Mesenchymal stem cell (in vitro differentiated cells and primary cell): ENCODE results near the gene COX7A1.
"Not testable (repeated sequence)": the region's sequence is repeated elsewhere in the genome, so short reads cannot be mapped to it uniquely, and the experiment has no call there.

ENCODE experiments used
- DNase-seq: peaks from one replicate; pipeline ENCODE4 v3.0.0-alpha.2; 2013
- H2AFZ ChIP-seq: one replicate; pipeline ENCODE4 v1.6.1; 2013; ENCODE audit warnings: low read depth, mild to moderate bottlenecking, control low read depth, inconsistent platforms, low read length, moderate library complexity
- H2AK5ac ChIP-seq: 2 replicates; pipeline ENCODE4 v1.6.1; 2013; ENCODE audit warnings: low read length, moderate library complexity, mild to moderate bottlenecking, inconsistent platforms; ENCODE audit not compliant: severe bottlenecking
- H2BK120ac ChIP-seq: one replicate; pipeline ENCODE4 v1.6.1; 2013; ENCODE audit warnings: low read depth, mild to moderate bottlenecking, inconsistent platforms, low read length, moderate library complexity
- H2BK12ac ChIP-seq, 2 experiments: one replicate each; pipeline ENCODE4 v1.6.1; 2013; ENCODE audit warnings: inconsistent platforms in 2 of 2, low read length in 2 of 2, mild to moderate bottlenecking in 2 of 2, moderate library complexity in 2 of 2, control low read depth in 1 of 2
- H2BK15ac ChIP-seq: one replicate; pipeline ENCODE4 v1.6.1; 2013; ENCODE audit warnings: mild to moderate bottlenecking, low read depth, inconsistent platforms; ENCODE audit not compliant: poor library complexity, severe bottlenecking
- H2BK5ac ChIP-seq: 2 replicates; pipeline ENCODE4 v1.6.1; 2013; ENCODE audit warnings: low read depth, mild to moderate bottlenecking, low read length, control low read depth, inconsistent platforms; ENCODE audit not compliant: poor library complexity, severe bottlenecking
- H3K14ac ChIP-seq, 2 experiments: one replicate each; pipeline ENCODE4 v1.6.1; 2013; ENCODE audit warnings: inconsistent platforms in 2 of 2, low read length in 2 of 2, control low read depth in 1 of 2, mild to moderate bottlenecking in 1 of 2, moderate library complexity in 1 of 2
- H3K18ac ChIP-seq, 2 experiments: one replicate each; pipeline ENCODE4 v1.6.1; 2013; ENCODE audit warnings: inconsistent platforms in 2 of 2, low read length in 2 of 2, control low read depth in 1 of 2, low read depth in 1 of 2, mild to moderate bottlenecking in 1 of 2
- H3K23ac ChIP-seq, 2 experiments: one replicate each; pipeline ENCODE4 v1.6.1; 2013; ENCODE audit warnings: inconsistent platforms in 2 of 2, low read length in 2 of 2, mild to moderate bottlenecking in 2 of 2, moderate library complexity in 2 of 2, control low read depth in 1 of 2
- H3K27ac ChIP-seq: 2 replicates; pipeline ENCODE4 v1.5.1; 2013; ENCODE audit warnings: mild to moderate bottlenecking, moderate library complexity, low read length, control low read depth, inconsistent platforms; ENCODE audit not compliant: poor library complexity, severe bottlenecking
- H3K27me3 ChIP-seq, 2 experiments: 2 replicates each; pipeline versions ENCODE4 v1.6.1 to v1.7.0; 2013; ENCODE audit warnings: low read length in 2 of 2, mild to moderate bottlenecking in 2 of 2, moderate library complexity in 2 of 2, control low read depth in 1 of 2, inconsistent platforms in 1 of 2; ENCODE audit not compliant: control insufficient read depth in 1 of 2, insufficient read depth in 1 of 2
- H3K36me3 ChIP-seq, 2 experiments: 2 replicates each; pipeline versions ENCODE4 v1.6.1 to v1.7.0; 2013; ENCODE audit warnings: low read length in 2 of 2, control low read depth in 1 of 2, inconsistent platforms in 1 of 2, low read depth in 1 of 2, mild to moderate bottlenecking in 1 of 2; ENCODE audit not compliant: insufficient read depth in 2 of 2, control insufficient read depth in 1 of 2
- H3K4ac ChIP-seq, 2 experiments: one replicate each; pipeline ENCODE4 v1.6.1; 2013; ENCODE audit warnings: inconsistent platforms in 2 of 2, low read length in 2 of 2, mild to moderate bottlenecking in 2 of 2, moderate library complexity in 2 of 2, control low read depth in 1 of 2, low read depth in 1 of 2
- H3K4me1 ChIP-seq: 2 replicates; pipeline ENCODE4 v1.6.1; 2013; ENCODE audit warnings: low read depth, low read length, control low read depth; ENCODE audit not compliant: control insufficient read depth, insufficient read depth
- H3K4me2 ChIP-seq: 2 replicates; pipeline ENCODE4 v1.6.1; 2013; ENCODE audit warnings: low read length, mild to moderate bottlenecking, inconsistent platforms; ENCODE audit not compliant: poor library complexity, severe bottlenecking
- H3K4me3 ChIP-seq, 2 experiments: 2 replicates each; pipeline versions ENCODE4 v1.5.1 to v1.7.0; 2013; ENCODE audit warnings: low read length in 2 of 2, mild to moderate bottlenecking in 2 of 2, control low read depth in 1 of 2, low read depth in 1 of 2; ENCODE audit not compliant: insufficient read depth in 1 of 2
- H3K79me1 ChIP-seq: replicated peaks from 2 replicates; pipeline ENCODE4 v1.6.1; 2013; ENCODE audit warnings: mild to moderate bottlenecking, control low read depth, low read length, inconsistent platforms; ENCODE audit not compliant: poor library complexity, severe bottlenecking
- H3K9ac ChIP-seq: 2 replicates; pipeline ENCODE4 v1.7.0; 2013; ENCODE audit warnings: mild to moderate bottlenecking, low read length, moderate library complexity
- H3K9me3 ChIP-seq: 2 replicates; pipeline ENCODE4 v1.7.0; 2013; ENCODE audit warnings: mild to moderate bottlenecking, low read length; ENCODE audit not compliant: control insufficient read depth
- H4K8ac ChIP-seq: one replicate; pipeline ENCODE4 v1.6.1; 2013; ENCODE audit warnings: inconsistent platforms, mild to moderate bottlenecking, low read length, moderate library complexity
- H4K91ac ChIP-seq: one replicate; pipeline ENCODE4 v1.6.1; 2013; ENCODE audit warnings: mild to moderate bottlenecking, low read length, inconsistent platforms
- WGBS: methylation state at CpG from one replicate; pipeline ENCODE4 v1.1.7; 2013; ENCODE audit warnings: mixed read lengths; 5-methylcytosine and 5-hydroxymethylcytosine counted together

The COX7A1 gene

DNA sequence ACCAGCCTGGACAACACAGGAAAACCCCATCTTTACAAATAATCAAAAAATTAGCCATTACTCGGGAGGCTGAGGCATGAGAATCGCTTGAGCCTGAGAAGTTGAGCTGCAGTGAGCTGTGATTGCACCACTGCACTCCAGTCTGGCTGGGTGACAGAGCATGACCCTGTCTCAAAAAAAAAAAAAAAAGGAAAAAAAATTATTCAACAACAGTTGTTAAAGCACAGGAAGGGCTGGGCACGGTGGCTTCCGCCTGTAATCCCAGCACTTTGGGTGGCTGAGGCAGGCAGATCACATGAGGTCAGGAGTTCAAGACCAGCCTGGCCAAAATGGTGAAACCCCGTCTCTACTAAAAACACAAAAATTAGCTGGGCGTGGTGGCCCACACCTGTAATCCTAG, 21.0 kb downstream of the COX7A1 start:
- not testable (repeated sequence) for H2BK12ac ChIP-seq, H2AK5ac ChIP-seq, H3K36me3 ChIP-seq, H3K27ac ChIP-seq, H3K4me3 ChIP-seq, H3K27me3 ChIP-seq, H2BK120ac ChIP-seq, DNase-seq, H3K14ac ChIP-seq, H3K9me3 ChIP-seq, H3K9ac ChIP-seq, H2AFZ ChIP-seq, H3K4me2 ChIP-seq, H2BK15ac ChIP-seq, H3K4me1 ChIP-seq, H2BK5ac ChIP-seq, H4K8ac ChIP-seq, H3K23ac ChIP-seq, H3K79me1 ChIP-seq, H4K91ac ChIP-seq, H3K18ac ChIP-seq, H3K4ac ChIP-seq
- WGBS: 88% methylated on average over 6 of the region's 6 CpGs

DNA sequence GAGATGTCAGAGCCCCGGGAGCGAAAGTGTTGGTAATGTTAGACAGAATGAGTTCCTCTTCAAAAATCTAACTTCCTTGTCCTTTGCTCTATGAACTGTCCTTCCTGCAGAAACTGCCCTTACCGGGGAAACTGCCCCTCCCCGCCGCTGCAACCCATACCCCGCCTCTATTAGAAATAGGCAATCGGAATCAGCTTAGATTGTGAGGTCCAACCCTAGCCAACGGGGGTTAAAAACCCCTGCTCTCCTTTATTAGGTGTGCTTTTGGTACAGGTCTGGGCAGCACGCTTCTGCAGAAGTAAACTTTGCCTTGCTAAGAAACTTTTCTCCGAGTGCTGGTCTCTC, 23.9 kb downstream of the COX7A1 start:
- Histone ChIP-seq H4K91ac (no peak overlapping the region), H3K14ac (no peak overlapping the region), H2BK120ac (peak overlapping the region; percentile 56), H3K4me2 (peak overlapping the region; percentile 77), H3K27me3 (no peaks in the 10 kb centered on the region), H4K8ac (peak overlapping the region; percentile 79), H3K18ac (peak overlapping the region; percentile 23 to 35), H3K27ac (peak overlapping the region; percentile 94), H3K23ac (no peak overlapping the region), H3K9ac (peak overlapping the region; percentile 87), H2BK5ac (peak overlapping the region; percentile 59), H3K36me3 (peaks cover 26 to 31% of the 10 kb centered on the region in 2 experiments), H2BK15ac (no peak overlapping the region), H3K4me1 (peaks cover 8% of the 10 kb centered on the region), H3K79me1 (no peaks in the 10 kb centered on the region), H3K4ac (peak overlapping the region in 1 of 2 experiments; percentile 90), H3K4me3 (peak overlapping the region in 1 of 2 experiments; percentile 75), H2AFZ (peak overlapping the region; percentile 31), H3K9me3 (no peaks in the 10 kb centered on the region), H2AK5ac (no peak overlapping the region), H2BK12ac (no peak overlapping the region)
- 23% methylated on average over 10 of the region's 10 CpGs for WGBS
- DNase-seq: no peak

DNA sequence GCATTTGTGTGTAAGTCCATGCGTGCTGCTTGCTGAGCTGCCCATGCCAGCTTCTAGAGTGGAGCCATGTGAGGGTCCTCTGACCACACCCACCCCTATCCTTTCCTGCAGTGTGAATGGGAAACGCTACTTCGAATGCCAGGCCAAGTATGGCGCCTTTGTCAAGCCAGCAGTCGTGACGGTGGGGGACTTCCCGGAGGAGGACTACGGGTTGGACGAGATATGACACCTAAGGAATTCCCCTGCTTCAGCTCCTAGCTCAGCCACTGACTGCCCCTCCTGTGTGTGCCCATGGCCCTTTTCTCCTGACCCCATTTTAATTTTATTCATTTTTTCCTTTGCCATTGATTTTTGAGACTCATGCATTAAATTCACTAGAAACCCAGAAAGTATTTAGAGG, 26.7 kb downstream of the COX7A1 start:
- peaks cover 8% of the 10 kb centered on the region for H3K4me1 ChIP-seq
- H3K4me2 ChIP-seq: no peak overlapping the region
- H3K9ac ChIP-seq: no peak overlapping the region
- peaks cover 18% of the 10 kb centered on the region for H3K79me1 ChIP-seq
- H3K4ac ChIP-seq: no peak overlapping the region
- no peak overlapping the region for H3K18ac ChIP-seq
- peak overlapping the region in 1 of 2 experiments; percentile 10 for H2BK12ac ChIP-seq
- no peak for DNase-seq
- no peak overlapping the region for H3K27ac ChIP-seq
- no peak overlapping the region for H2AK5ac ChIP-seq
- no peaks in the 10 kb centered on the region for H3K27me3 ChIP-seq
- H4K91ac ChIP-seq: no peak overlapping the region
- H3K23ac ChIP-seq: no peak overlapping the region
- H2BK15ac ChIP-seq: no peak overlapping the region
- H3K4me3 ChIP-seq: no peak overlapping the region
- peaks cover 45 to 59% of the 10 kb centered on the region in 2 experiments for H3K36me3 ChIP-seq
- H3K14ac ChIP-seq: no peak overlapping the region
- no peak overlapping the region for H2BK5ac ChIP-seq
- no peak overlapping the region for H4K8ac ChIP-seq
- H2AFZ ChIP-seq: peak overlapping the region; percentile 30
- no peaks in the 10 kb centered on the region for H3K9me3 ChIP-seq
- no peak overlapping the region for H2BK120ac ChIP-seq
- WGBS: 96% methylated on average over 9 of the region's 9 CpGs

DNA sequence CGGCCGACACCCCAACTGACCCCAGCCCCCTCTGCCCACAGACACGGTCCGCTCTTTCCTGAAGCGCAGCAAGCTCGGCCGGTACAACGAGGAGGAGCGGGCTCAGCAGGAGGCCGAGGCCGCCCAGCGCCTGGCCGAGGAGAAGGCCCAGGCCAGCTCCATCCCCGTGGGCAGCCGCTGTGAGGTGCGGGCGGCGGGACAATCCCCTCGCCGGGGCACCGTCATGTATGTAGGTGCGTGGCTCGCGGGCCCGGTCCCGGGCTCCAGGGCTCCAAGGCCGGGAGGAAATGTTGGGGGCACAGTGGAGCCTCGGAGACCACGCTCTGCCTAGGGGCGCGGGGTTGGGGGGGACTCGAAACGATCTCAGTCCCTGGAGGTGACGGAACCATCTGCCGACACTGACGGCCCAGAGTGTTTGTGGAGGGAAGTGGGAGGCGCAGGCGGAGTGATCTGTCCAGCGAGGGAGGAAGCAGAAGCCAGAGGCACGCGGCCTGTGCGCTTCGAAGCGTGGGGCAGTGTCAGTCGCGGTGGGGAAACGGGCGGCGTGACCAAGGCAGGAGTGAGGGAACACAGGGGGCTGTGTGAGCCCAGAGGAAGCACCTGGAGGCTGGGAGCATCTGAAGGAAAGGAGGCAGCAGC, 30.6 kb downstream of the COX7A1 start:
- Histone ChIP-seq H3K23ac (no peak overlapping the region), H3K4me1 (peaks cover 9% of the 10 kb centered on the region), H3K4ac (no peak overlapping the region), H2AFZ (no peak overlapping the region), H3K27me3 (no peaks in the 10 kb centered on the region), H2BK120ac (no peak overlapping the region), H3K4me3 (no peak overlapping the region), H2BK15ac (peak overlapping the region; percentile 30), H2BK12ac (no peak overlapping the region), H3K9me3 (no peaks in the 10 kb centered on the region), H3K27ac (no peak overlapping the region), H3K79me1 (peaks cover 40% of the 10 kb centered on the region), H4K91ac (no peak overlapping the region), H3K14ac (no peak overlapping the region), H3K18ac (no peak overlapping the region), H4K8ac (peak overlapping the region; percentile 31), H2AK5ac (no peak overlapping the region), H3K4me2 (no peak overlapping the region), H3K9ac (no peak overlapping the region), H3K36me3 (peaks cover 78 to 85% of the 10 kb centered on the region in 2 experiments), H2BK5ac (no peak overlapping the region)
- 93% methylated on average over 49 of the region's 49 CpGs for WGBS
- no peak for DNase-seq
